ENCODE data around the gene DARS1.

Gene DARS1

GRCh38 chr2:135985018-135985825, at the start of gene DARS1:
Gene DARS1 (minus strand): TSS chr2:135985626. CDS start chr2:135985468, 158 bp downstream.
- DNase-seq, result peak; percentile 94

GRCh38 chr2:136034629-136035028, 49.2 kb upstream of the DARS1 start:
- DNase-seq, result no peak

DNA sequence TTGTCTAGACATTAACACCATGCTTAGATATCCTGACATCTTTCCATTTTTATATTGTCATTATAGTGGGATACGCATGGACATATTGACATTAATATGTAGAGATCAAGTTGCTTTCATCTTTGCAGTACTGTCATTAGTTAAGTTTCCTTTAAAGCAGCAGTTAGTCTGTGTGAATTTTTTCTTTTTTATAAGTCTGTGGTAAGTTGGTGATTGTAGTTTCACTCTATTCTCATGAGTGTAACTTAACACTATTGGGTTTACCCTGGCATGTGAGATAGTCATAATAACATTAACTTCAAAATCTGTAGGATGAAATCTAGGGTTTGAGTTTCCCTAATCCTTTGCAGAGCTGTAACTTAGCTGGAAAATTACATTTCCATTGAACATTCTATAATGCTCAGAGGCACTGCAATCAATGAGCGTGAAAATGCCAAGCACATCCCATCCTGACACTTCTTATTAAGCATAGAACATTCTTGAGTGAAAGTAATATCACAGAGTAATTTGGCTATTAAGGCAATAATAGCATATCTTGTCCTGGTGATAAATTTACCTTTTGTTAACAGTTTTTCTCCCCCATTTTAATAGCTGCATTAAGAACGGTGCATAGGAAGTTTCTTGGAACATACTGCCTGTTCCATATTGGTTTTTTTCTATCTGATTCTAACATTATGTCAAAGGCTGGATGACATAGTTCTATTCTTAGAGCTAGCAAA, 47.5 kb upstream of the DARS1 start:
- DNase-seq, result no peak

DNA sequence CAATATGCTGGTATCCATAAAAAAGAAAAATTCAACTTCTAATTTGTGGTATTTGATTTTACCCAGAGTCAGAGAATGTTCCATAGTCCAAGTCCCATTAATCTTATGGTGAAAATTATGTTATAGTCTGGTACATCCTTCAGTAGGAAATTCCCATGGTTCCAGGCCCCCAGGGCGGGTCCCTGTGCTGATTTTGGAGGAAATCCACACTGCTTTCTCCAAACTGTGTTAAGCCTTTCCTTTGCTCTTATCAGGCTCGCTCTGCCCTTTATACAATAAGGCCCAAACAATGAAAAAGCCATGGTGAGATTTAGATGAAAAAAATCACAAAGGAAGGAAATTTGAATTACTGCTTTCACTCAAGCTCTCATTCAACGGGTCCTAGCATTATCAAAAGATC, 46.8 kb upstream of the DARS1 start:
- DNase-seq, result no peak

DNA sequence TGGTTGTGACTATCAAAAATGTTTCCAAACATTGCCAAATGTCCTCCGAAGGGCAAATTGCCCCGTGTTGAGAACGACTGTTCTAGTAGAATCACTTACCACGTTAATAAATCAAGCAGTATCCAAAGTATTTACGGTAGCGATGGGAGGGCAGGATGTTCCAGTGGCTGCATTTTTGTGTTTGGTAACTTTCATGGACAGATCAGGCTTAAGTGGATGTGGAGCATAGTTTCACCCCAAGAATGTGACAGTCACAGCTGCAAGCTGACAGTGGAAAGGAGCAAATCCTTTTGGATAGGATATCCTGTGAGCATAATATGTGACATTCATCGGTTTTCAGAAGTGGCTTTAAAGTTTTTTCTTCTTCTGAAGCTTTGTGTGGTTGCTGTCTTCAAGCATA, 46.3 kb upstream of the DARS1 start:
- DNase-seq, result no peak

DNA sequence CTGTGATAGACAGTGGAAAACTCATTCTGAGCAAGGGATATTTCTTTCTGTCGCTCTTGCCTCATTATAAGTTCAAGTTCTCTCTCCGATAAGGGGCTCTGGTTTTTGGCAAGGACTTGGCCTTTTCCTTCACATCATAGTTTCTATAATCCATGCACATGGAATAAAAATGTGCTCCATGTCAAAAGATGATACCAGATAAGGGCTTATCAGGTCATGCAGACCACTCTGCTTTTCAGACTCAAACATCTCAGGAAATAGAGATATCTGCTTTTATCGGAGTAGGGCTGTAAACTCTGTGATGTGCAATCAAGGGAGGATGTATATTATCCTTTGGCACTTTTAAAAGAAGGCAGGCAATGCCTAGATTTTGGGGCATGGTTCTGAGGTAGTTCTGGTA, 45.0 kb upstream of the DARS1 start:
- DNase-seq, result no peak

- DNase-seq, result no peak
Observed at GRCh38 chr2:136029149-136029548, 43.7 kb upstream of the DARS1 start.

DNA sequence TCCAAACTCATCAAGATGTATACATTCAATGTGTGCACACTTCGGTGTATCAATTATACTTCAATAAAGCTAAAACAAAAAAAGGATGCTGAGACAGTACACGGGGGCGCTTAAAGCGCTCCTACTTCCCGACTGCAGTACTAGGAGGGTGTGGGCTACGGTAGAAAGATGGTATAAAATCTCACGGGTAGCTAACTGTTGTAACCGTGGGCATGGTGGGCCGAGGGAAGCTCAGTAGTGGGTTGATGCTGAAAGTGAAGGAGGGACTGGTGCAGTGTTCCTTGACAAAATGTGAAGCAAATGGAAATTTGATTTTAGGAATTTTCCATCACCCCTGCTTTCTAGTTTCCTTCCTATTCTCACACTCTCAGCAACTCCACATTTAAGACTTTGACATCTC, 42.6 kb upstream of the DARS1 start:
- DNase-seq, result no peak

DNA sequence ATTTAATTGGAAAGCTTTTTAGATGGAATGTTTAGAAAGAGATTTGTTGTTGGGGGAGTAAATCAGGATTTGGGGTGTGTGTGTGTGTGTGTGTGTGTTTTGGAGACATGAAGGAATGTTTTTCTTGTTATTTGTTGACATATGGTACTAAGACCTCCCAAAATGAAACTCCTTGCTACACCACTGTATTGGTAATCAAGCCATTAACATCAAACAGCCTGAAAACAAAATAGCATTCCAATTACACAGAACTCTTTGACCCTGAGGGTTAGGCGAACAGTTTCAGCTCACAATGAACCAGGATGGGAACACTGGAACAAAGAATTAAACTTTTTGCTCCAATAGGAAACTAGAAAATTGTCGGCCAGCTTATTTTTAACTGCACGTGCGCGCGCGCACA, 41.7 kb upstream of the DARS1 start:
- DNase-seq, result no peak

- DNase-seq, result no peak
Observed at GRCh38 chr2:136025057-136025973, 39.9 kb upstream of the DARS1 start.

GRCh38 chr2:136024616-136025015, 39.2 kb upstream of the DARS1 start:
- no peak for DNase-seq

DNA sequence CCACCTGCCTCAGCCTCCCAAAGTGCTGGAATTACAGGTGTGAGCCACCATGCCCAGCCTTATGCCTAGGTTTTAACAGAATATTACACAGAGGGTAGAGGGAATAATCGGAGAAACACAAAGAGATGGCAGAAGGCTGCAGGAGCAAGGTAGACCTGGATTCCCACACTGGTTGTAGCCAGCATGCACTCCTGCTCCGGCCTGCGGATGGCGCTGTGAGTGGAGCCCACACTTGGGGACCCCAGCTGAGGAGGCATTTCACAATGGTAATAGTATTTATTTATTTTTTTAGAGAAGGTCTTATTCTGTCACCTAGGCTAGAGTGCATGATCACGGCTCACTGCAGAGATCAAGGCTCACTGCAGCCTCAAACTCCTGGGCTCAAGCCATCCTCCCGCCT, 38.8 kb upstream of the DARS1 start:
- no peak for DNase-seq

DNA sequence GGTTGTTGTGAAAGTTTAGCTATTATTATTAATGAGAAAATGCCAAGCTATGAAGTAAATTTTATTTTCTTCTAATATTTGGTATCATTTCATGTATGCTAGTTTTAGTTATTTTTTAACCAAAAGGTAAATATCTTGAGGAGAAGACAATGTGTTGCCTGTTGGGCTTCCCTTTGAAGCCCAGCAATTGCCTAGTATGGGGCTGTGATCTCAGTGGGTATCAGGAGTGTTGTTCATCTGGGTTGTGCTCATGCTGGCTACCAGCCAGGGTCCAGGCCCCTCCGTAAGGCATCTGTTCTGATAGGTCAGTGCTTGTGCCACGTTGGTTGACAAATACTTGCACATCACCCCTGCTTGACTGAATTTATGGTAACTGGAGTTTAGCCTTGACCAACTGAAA, 38.0 kb upstream of the DARS1 start:
- DNase-seq, result no peak

DNA sequence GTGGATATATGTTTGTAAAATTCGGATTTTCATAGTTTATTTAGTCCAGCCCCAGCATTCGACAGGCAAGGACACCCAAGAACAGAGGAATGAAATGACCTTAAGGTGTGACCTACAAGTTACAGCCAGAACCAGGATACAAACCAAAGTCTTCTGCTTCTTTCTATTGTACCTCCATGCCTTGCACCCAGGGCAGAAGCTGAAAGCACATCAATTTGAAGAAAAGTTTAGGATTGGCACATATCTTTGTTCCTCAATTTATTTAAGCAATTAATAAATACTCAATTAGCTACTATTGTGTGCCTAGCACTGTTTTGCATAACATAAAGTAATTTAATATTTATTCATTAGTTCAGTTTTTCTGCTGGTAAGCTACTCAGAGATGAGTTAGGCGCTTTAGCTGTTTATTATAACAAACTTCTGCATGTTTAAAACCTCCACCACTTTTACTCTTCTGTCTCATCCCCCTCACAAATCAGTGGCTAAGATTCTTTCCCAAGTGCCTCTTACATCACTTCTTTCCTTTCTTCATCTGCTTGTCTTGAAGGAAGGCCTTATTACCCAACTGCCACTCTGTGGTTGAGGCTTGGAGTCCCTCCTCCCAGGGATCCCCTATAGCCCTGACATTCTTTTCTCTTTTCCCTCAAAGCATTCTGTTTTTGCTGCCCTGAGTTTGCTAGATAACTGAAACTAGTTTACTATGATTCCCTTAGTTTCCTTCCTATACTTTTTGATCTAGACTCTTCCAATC, 37.1 kb upstream of the DARS1 start:
- no peak for DNase-seq

DNA sequence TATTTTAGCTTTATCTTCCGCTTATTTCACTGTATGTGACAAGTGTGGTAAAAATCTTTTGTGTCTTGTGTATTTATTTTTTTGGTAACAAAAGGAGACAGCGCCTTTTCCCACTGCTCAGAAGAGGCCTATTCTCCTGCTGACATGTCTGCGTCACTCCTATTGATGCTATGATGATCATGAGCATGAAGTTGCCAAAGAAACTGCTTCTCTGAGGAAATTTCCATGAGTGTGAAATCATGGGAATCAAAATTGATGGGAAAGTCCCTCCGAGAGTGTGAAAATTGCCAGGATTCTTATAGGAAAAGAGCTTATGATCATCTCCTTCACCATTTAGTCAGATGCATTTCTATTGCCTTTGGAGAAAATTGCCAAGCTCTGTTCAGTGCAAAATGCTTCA, 36.5 kb upstream of the DARS1 start:
- no peak for DNase-seq

DNA sequence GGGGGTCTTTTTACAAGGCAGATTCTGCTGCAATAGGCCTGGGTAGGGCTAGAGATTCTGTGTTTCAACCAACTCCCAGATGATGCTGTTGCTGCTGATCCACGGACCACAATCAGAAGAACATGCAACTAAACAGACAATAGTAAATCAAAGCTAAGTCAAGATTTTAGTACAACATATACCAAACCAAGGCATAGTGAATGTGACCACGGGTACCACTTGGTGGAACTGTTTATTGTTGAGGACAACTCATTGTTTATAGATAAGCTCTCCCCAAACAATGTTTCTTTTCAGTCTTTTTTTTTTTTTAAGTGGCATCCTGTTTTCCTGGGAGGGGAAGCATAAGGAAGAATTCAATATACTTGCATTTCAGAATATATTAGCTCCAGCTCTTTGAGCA, 36.0 kb upstream of the DARS1 start:
- DNase-seq, result no peak

DNA sequence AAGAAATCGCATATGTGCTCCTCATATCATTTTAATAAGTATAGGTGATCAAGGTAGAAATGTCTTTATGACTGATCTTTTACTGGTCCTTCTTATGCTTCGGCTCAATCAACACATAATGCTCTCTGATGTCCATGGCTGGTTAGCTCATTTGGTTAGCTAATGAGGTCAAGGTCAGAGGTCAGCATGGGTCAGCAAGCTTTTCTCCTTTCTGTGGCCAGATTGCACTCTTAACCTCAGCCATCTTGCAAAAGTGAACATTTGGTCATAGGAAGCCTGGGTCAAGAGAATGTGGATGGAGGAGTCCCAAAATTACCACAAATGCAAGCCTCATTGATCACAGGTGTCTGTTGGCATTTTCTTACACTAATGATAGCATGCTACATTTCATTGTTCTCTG, 35.4 kb upstream of the DARS1 start:
- no peak for DNase-seq

DNA sequence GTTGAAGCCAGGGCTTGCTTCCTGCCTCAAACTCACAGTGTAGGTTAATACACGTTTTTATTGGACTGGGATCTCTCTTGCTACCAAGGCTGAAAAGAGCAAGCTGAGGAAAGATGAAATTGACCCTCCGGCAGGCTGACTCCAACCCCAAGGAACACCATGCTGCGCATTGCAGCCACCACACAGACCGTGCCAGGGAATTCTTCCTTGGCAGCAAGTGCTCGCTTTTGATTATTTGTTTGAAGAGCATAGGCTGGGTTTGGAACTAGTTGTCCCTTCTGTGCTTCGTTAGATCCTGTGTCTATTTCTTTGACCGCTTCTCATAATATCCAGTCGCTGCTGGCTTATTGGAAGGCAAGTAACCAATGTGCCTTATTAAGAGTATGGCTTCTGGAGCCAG, 34.4 kb upstream of the DARS1 start:
- DNase-seq, result no peak

DNA sequence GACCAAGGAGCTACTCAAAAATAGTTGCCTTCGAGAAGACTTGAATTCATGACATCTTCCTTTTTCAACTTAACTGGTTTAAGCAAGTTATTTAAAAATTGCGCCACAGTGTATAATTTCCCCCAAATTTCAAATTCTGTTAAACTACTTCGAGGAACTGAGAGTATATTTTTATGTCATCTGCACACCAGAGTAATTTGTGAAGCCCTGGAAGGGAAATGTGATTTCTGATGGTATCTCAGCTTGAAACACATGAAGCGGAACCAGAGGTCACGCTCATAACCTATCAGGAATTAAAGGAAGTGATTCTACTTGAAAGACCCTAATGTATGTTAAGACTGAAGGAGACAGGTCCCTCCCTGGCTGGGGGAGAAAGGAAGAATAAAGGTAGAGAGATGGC, 33.9 kb upstream of the DARS1 start:
- DNase-seq, result no peak

DNA sequence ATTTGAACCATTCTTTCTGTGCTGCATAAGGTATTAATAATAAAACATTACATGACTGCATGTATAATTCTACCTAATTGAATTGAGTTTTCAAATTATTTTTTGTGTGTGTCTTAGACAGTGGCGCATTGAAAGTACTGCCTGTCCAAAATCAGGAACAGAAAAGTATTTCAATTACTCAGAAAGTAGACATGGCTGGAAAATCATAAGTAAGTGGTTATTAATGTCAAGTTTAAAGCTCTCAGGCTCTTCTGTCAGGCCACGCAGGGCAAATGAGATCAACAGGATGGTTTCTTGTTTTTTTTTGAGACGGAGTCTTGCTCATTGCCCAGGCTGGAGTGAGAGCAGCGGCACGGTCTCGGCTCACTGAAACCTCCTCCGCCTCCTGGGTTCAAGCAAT, 32.4 kb upstream of the DARS1 start:
- no peak for DNase-seq

DNA sequence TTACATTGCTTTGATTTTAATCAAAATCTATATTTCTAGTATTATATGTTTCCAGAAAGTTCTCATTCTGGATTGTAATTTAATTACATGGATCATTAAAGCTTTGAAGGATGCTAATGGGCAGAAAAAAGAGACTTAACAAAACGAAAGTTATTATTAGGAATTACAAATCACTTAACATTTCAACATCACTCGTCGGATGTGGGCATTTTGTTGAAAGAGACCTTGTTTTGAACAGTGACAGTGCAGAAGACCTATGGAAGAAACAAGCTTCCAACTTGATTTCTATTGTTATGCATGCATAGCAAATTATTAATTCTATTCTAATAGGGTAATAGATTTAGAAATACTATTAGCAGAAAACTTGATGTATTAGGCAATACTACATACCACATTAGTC, 31.4 kb upstream of the DARS1 start:
- no peak for DNase-seq

DNA sequence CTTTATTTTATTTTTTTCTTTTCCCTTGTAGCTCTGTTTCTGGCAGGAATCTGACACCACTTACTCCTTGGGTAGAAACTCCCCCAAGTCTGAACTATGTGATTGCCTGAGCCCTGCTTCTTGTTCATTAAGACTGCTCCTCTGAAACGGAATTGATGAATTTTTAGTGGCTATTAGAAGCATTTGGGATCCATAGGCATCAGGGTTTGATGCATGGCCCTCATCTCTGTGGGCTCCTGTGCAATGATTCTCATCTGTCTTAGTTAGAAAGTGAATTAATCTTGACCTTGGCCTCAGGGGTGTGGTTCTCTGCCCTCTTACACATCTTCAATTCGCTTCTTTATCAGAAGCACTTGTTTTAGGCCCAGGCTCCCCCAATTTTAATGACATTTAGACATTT, 31.0 kb upstream of the DARS1 start:
- DNase-seq, result no peak

GRCh38 chr2:136015699-136016098, 30.3 kb upstream of the DARS1 start:
- DNase-seq, result no peak
